Activated naive CD4-positive, alpha-beta T cell treated with anti-CD3 and anti-CD28 coated beads, Interleukin-2, amount 50 U/mL, for 16 hours (primary cell): ENCODE measurements around the gene TMEM98.
"Not testable (repeated sequence)": the region's sequence is repeated elsewhere in the genome, so short reads cannot be mapped to it uniquely, and the experiment has no call there.

ENCODE experiments used
- DNase-seq: peaks from one replicate; pipeline ENCODE4 v3.0.0-alpha.2; 2020

Gene TMEM98

GRCh38 chr17:32987453-32987805, 59.5 kb downstream of the TMEM98 start:
- DNase-seq, result not testable (repeated sequence)

GRCh38 chr17:32987868-32988267, 59.9 kb downstream of the TMEM98 start:
- not testable (repeated sequence) for DNase-seq

- DNase-seq, result no peak
Observed at GRCh38 chr17:32988481-32989101, 60.6 kb downstream of the TMEM98 start.

- DNase-seq, result no peak
Observed at GRCh38 chr17:32992321-32993033, 64.5 kb downstream of the TMEM98 start.

GRCh38 chr17:32993977-32994376, 66.0 kb downstream of the TMEM98 start:
- no peak for DNase-seq
